ENCODE measurements around the gene CALCB. TPM values are rescaled to one million over a fixed set of nuclear protein-coding genes. Genes with fewer than 3 reads are reported as not detected.
A peak's percentile ranks its signal among the peaks of the same experiment; 100 is the strongest.

Gene CALCB
- total and polyA plus RNA-seq, 2 donors (not counting 1 experiment from before 2014, with no cell fraction given), result 1.3 TPM; not detected in 1

DNA sequence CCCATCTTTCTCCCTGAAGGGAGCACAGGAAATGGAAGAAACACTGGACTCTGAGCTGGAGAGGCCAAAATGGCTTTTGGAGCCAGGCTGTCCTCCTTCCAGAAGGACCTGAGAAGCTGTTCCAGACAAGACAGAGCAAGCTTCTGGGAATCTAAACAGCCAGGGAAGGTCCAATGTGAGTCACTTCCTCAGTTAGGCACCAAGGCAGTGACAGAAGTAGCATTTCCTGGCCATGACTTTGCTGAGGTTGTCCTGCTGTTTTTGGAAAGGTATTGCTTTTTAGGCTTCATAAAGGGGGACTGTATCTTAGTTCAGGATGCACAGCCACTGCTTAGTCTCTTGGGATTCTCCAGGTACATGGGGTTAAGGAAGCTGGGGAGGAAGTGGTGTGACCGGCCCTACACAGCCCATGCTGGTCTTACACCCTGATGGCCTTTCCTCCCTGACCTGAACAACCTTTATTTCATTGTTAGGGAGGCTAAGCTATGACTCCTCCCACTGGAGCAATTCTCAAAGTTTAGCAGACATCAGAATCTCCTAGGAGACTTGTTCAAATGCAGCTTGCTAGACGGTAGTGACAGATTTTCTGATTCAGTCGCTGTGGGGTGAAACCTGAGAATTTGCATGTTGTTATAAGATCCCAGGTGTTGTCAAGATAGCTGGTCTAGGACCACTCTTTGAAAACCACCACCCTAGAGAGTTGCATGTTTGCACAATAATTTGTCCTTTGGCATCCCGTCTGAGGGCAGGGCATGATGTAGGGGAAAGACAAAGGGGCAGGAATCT is 34.5 kb downstream of the CALCB start:
- Histone ChIP-seq H3K4me2 (replicated peaks; ENCODE audit: low read depth, low read length, poor library complexity, severe bottlenecking) (peak overlapping the region; percentile 35), H3K4me3 (ENCODE audit: control extremely low read depth in 1 of 5, extremely low read depth in 1 of 5, insufficient read depth in 1 of 5, low read depth in 2 of 5, low read length in 4 of 5) (no peak overlapping the region), H3K4me1 (ENCODE audit: control insufficient read depth in 2 of 2, insufficient read depth in 2 of 2, low read length in 2 of 2) (peaks cover 49 to 68% of the 10 kb centered on the region in 2 donors), H4K20me1 (ENCODE audit: control insufficient read depth, insufficient read depth, low read length, poor library complexity, severe bottlenecking) (no peaks in the 10 kb centered on the region), H3K27me3 (replicated peaks in 1 of 4; ENCODE audit: control extremely low read depth in 1 of 4, control insufficient read depth in 3 of 4, insufficient read depth in 4 of 4, low read length in 3 of 4) (no peaks in the 10 kb centered on the region), H3K9me3 (ENCODE audit: control extremely low read depth in 1 of 3, control insufficient read depth in 2 of 3, insufficient read depth in 1 of 3, low read length in 2 of 3) (peaks cover under 1 to 7% (median 6%) of the 10 kb centered on the region in 3 donors), H3K79me2 (ENCODE audit: control insufficient read depth, insufficient read depth, low read length) (no peaks in the 10 kb centered on the region), H3K27ac (ENCODE audit: low read length in 2 of 2) (no peak overlapping the region), H3K36me3 (replicated peaks in 1 of 2; ENCODE audit: control extremely low read depth in 1 of 2, control insufficient read depth in 1 of 2, extremely low read depth in 1 of 2, insufficient read depth in 2 of 2, low read length in 1 of 2) (no peaks in the 10 kb centered on the region), H2AFZ (ENCODE audit: insufficient read depth, low read depth, low read length, poor library complexity, severe bottlenecking) (no peak overlapping the region), H3K9ac (ENCODE audit: low read length) (no peak overlapping the region)
- CTCF ChIA-PET, result interaction anchor here (1.1 to 14.6 kb wide), 7 partner anchors 6 to 200 kb away, joined by 3 to 177 read pairs (median 9); partner anchors contain the start of gene INSC
- no peak for TF ChIP-seq EZH2 (IDR thresholded peaks at IDR 0.05; ENCODE audit: borderline replicate concordance, insufficient read depth, low read depth, low read length, poor library complexity, severe bottlenecking)
- TF ChIP-seq, protein P1, sequence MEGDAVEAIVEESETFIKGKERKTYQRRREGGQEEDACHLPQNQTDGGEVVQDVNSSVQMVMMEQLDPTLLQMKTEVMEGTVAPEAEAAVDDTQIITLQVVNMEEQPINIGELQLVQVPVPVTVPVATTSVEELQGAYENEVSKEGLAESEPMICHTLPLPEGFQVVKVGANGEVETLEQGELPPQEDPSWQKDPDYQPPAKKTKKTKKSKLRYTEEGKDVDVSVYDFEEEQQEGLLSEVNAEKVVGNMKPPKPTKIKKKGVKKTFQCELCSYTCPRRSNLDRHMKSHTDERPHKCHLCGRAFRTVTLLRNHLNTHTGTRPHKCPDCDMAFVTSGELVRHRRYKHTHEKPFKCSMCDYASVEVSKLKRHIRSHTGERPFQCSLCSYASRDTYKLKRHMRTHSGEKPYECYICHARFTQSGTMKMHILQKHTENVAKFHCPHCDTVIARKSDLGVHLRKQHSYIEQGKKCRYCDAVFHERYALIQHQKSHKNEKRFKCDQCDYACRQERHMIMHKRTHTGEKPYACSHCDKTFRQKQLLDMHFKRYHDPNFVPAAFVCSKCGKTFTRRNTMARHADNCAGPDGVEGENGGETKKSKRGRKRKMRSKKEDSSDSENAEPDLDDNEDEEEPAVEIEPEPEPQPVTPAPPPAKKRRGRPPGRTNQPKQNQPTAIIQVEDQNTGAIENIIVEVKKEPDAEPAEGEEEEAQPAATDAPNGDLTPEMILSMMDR (IDR thresholded peaks at IDR 0.05), result no peak
- 6% methylated on average over 2 of the region's 4 CpGs for WGBS (ENCODE audit: insufficient coverage)
- POLR2A ChIA-PET, result no interaction called here
- H3K27me3 Mint-ChIP-seq, result no peaks in the 10 kb centered on the region
- H3K4me1 Mint-ChIP-seq, result peaks cover 70% of the 10 kb centered on the region
- ATAC-seq (ENCODE audit: low read depth), result peak; percentile 63
- H3K27ac Mint-ChIP-seq, result peak overlapping the region; percentile 43
- intact Hi-C loops (cut with micrococcal nuclease), result no loop called here
- peak overlapping the region; percentile 17 for H3K4me3 Mint-ChIP-seq
- peak; percentile 41 for DNase-seq
- H3K9me3 Mint-ChIP-seq (ENCODE audit: insufficient read depth), result peaks cover 11% of the 10 kb centered on the region

DNA sequence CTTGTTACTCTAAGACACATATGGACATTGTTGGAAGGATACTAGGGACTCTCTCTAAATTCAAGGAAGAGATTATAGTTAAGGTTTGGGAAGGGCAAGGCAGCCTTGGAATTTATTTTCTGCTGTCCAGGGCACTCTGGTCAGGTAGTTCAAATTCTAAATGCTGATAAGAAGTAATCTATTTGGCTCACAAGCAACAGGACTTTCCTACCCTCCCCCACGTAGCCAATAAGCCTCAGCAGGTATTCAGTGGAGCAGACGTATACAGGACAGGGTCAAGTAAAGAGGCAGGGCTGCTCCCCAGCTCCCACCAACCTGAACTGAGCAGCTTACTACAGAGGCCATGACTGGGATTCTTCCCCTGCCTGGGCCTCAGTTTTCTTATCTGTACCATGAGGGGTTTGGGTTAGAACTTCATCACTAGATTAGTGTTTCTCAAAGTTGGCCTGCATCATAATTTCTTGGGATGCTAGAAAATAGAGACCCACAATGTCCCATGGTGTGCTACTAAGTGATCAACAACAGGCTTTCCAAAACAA is 35.3 kb downstream of the CALCB start:
- H3K9me3 Mint-ChIP-seq (ENCODE audit: insufficient read depth), result peaks cover 5% of the 10 kb centered on the region
- Histone ChIP-seq H3K27me3 (replicated peaks in 1 of 4; ENCODE audit: control extremely low read depth in 1 of 4, control insufficient read depth in 3 of 4, insufficient read depth in 4 of 4, low read length in 3 of 4) (no peaks in the 10 kb centered on the region), H3K4me3 (ENCODE audit: control extremely low read depth in 1 of 5, extremely low read depth in 1 of 5, insufficient read depth in 1 of 5, low read depth in 2 of 5, low read length in 4 of 5) (no peak overlapping the region), H3K36me3 (replicated peaks in 1 of 2; ENCODE audit: control extremely low read depth in 1 of 2, control insufficient read depth in 1 of 2, extremely low read depth in 1 of 2, insufficient read depth in 2 of 2, low read length in 1 of 2) (no peaks in the 10 kb centered on the region), H4K20me1 (ENCODE audit: control insufficient read depth, insufficient read depth, low read length, poor library complexity, severe bottlenecking) (no peaks in the 10 kb centered on the region), H2AFZ (ENCODE audit: insufficient read depth, low read depth, low read length, poor library complexity, severe bottlenecking) (no peak overlapping the region), H3K79me2 (ENCODE audit: control insufficient read depth, insufficient read depth, low read length) (no peaks in the 10 kb centered on the region), H3K9ac (ENCODE audit: low read length) (no peak overlapping the region), H3K4me1 (ENCODE audit: control insufficient read depth in 2 of 2, insufficient read depth in 2 of 2, low read length in 2 of 2) (peaks cover 56 to 75% of the 10 kb centered on the region in 2 donors), H3K9me3 (ENCODE audit: control extremely low read depth in 1 of 3, control insufficient read depth in 2 of 3, insufficient read depth in 1 of 3, low read length in 2 of 3) (peaks cover under 1 to 7% (median 2%) of the 10 kb centered on the region in 3 donors), H3K4me2 (replicated peaks; ENCODE audit: low read depth, low read length, poor library complexity, severe bottlenecking) (peak overlapping the region; percentile 35), H3K27ac (ENCODE audit: low read length in 2 of 2) (no peak overlapping the region)
- H3K4me3 Mint-ChIP-seq, result peak overlapping the region; percentile 1
- ATAC-seq (ENCODE audit: low read depth) (no peak), DNase-seq (no peak)
- CTCF ChIA-PET, result interaction anchor here (1.1 to 14.6 kb wide), 7 partner anchors 6 to 201 kb away, joined by 3 to 177 read pairs (median 9); partner anchors contain the start of gene INSC
- no peak overlapping the region for H3K27ac Mint-ChIP-seq
- intact Hi-C loops (cut with micrococcal nuclease), result no loop called here
- TF ChIP-seq, protein P1 (IDR thresholded peaks at IDR 0.05), result no peak
- no peak for TF ChIP-seq EZH2 (IDR thresholded peaks at IDR 0.05; ENCODE audit: borderline replicate concordance, insufficient read depth, low read depth, low read length, poor library complexity, severe bottlenecking)
- POLR2A ChIA-PET, result no interaction called here
- peaks cover 78% of the 10 kb centered on the region for H3K4me1 Mint-ChIP-seq
- no CpG with 5 or more reads among the region's 2 CpGs for WGBS (ENCODE audit: insufficient coverage)
- H3K27me3 Mint-ChIP-seq, result no peaks in the 10 kb centered on the region

All from B cell (primary cell).